Measurements from ENCODE around the gene KIF7.

The KIF7 gene

DNA sequence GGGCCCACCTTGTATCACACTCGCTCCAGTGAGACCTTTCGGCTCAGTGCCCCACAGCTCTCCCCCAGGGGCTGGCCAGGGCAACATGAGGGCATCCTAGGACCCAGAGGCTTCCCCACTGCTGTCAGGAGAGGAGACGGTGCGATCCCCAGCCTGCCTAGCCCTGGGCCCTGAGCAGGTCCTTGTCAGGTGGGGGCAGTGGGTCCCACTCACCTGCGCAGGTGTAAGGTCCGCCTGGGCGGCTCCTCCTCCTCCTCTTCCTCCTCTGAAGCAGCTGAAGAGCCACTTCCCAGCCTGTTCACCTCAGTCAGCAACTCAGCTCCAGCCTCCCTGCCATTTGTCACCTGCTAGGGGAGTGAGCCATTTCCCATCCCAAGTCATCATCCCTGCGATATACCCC lies 9.6 kb downstream of the KIF7 start:
- H3K9me3 ChIP-seq (ENCODE audit: low read length), result no peaks in the 10 kb centered on the region
- H4K20me1 ChIP-seq (ENCODE audit: insufficient read depth, low read length), result no peaks in the 10 kb centered on the region
- TF ChIP-seq CTCF (IDR thresholded peaks at IDR 0.05; ENCODE audit: low read length) (no peak), EZH2 (IDR thresholded peaks at IDR 0.05; ENCODE audit: borderline replicate concordance, low read length) (no peak)
- H3K4me3 ChIP-seq (ENCODE audit: low read depth, low read length, poor library complexity, severe bottlenecking), result no peak overlapping the region
- H3K4me2 ChIP-seq (ENCODE audit: low read length), result no peak overlapping the region
- H3K9ac ChIP-seq (ENCODE audit: low read length), result no peak overlapping the region
- no peaks in the 10 kb centered on the region for H3K9me2 ChIP-seq (ENCODE audit: low read depth, low read length)
- no peaks in the 10 kb centered on the region for H3F3A ChIP-seq (ENCODE audit: insufficient read depth, low read length)
- no peak overlapping the region for H3K27ac ChIP-seq (ENCODE audit: low read depth, low read length, poor library complexity, severe bottlenecking)
- H2AFZ ChIP-seq (ENCODE audit: low read length), result no peak overlapping the region
- no peaks in the 10 kb centered on the region for H3K4me1 ChIP-seq (ENCODE audit: insufficient read depth, low read length, severe bottlenecking)
- no peaks in the 10 kb centered on the region for H3K27me3 ChIP-seq (ENCODE audit: insufficient read depth, low read length)
- no peaks in the 10 kb centered on the region for H3K36me3 ChIP-seq (ENCODE audit: insufficient read depth, low read length)
- no peaks in the 10 kb centered on the region for H3K79me2 ChIP-seq (ENCODE audit: insufficient read depth, low read length)

DNA sequence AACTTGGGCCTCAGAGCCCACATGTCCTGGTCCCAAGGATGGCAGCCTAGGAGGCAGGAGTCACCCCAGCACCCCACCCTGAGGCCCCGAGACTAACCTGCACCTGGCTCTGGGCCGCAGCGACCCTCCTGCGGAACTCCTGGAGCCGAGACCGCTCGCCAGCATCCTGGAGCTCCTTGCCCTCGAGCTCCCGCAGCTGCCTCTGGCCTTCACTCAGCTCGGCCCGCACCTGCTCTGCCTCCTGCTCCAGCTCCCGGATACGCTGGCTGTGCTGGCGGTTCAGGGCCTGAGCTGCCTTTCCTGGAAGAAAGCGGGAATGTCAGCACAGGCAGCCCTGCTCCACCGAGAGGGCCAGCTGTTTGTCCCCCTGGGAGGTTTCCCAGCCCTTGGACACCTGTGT lies 13.2 kb downstream of the KIF7 start:
- no peaks in the 10 kb centered on the region for H3K9me3 ChIP-seq (ENCODE audit: low read length)
- no peak overlapping the region for H2AFZ ChIP-seq (ENCODE audit: low read length)
- no peak overlapping the region for H3K4me2 ChIP-seq (ENCODE audit: low read length)
- no peaks in the 10 kb centered on the region for H3K9me2 ChIP-seq (ENCODE audit: low read depth, low read length)
- no peaks in the 10 kb centered on the region for H3K4me1 ChIP-seq (ENCODE audit: insufficient read depth, low read length, severe bottlenecking)
- no peaks in the 10 kb centered on the region for H4K20me1 ChIP-seq (ENCODE audit: insufficient read depth, low read length)
- H3K4me3 ChIP-seq (ENCODE audit: low read depth, low read length, poor library complexity, severe bottlenecking), result no peak overlapping the region
- no peak for TF ChIP-seq EZH2 (IDR thresholded peaks at IDR 0.05; ENCODE audit: borderline replicate concordance, low read length)
- no peak for TF ChIP-seq CTCF (IDR thresholded peaks at IDR 0.05; ENCODE audit: low read length)
- H3K27ac ChIP-seq (ENCODE audit: low read depth, low read length, poor library complexity, severe bottlenecking), result no peak overlapping the region
- H3K36me3 ChIP-seq (ENCODE audit: insufficient read depth, low read length), result no peaks in the 10 kb centered on the region
- H3K79me2 ChIP-seq (ENCODE audit: insufficient read depth, low read length), result no peaks in the 10 kb centered on the region
- H3K27me3 ChIP-seq (ENCODE audit: insufficient read depth, low read length), result no peaks in the 10 kb centered on the region
- H3F3A ChIP-seq (ENCODE audit: insufficient read depth, low read length), result no peaks in the 10 kb centered on the region
- no peak overlapping the region for H3K9ac ChIP-seq (ENCODE audit: low read length)

DNA sequence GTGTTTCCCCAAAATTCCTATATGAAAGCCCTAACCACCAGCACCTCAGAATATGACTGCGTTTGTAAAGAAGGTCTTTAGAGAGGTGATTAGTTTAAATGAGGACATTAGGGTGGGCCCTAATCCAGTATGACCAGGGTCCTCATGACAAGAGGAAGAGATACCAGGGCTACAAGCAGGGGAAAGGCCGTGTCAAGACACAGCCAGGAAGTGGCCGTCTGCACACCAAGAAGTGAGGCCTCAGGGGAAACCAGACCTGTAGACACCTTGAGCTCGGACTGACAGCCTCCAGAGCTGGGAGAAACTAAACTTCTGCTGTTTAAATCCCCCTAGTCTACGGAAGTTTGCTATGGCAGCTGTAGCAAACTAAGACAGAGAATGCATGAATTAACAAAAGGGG lies 14.2 kb downstream of the KIF7 start:
- Histone ChIP-seq H3K27ac (ENCODE audit: low read depth, low read length, poor library complexity, severe bottlenecking) (no peak overlapping the region), H3K27me3 (ENCODE audit: insufficient read depth, low read length) (no peaks in the 10 kb centered on the region), H3K9me3 (ENCODE audit: low read length) (no peaks in the 10 kb centered on the region), H2AFZ (ENCODE audit: low read length) (no peak overlapping the region), H3K4me2 (ENCODE audit: low read length) (no peak overlapping the region), H3K4me1 (ENCODE audit: insufficient read depth, low read length, severe bottlenecking) (no peaks in the 10 kb centered on the region), H3K9ac (ENCODE audit: low read length) (no peak overlapping the region), H3K36me3 (ENCODE audit: insufficient read depth, low read length) (no peaks in the 10 kb centered on the region), H3F3A (ENCODE audit: insufficient read depth, low read length) (no peaks in the 10 kb centered on the region), H4K20me1 (ENCODE audit: insufficient read depth, low read length) (no peaks in the 10 kb centered on the region), H3K4me3 (ENCODE audit: low read depth, low read length, poor library complexity, severe bottlenecking) (no peak overlapping the region), H3K9me2 (ENCODE audit: low read depth, low read length) (no peaks in the 10 kb centered on the region), H3K79me2 (ENCODE audit: insufficient read depth, low read length) (no peaks in the 10 kb centered on the region)
- TF ChIP-seq EZH2 (IDR thresholded peaks at IDR 0.05; ENCODE audit: borderline replicate concordance, low read length) (no peak), CTCF (IDR thresholded peaks at IDR 0.05; ENCODE audit: low read length) (no peak)

Data from OCI-LY1 (cell line).